K562 (cell line): ENCODE results near the gene MYADM. TPM values are rescaled to one million over a fixed set of nuclear protein-coding genes. Genes with fewer than 3 reads are reported as not detected.

Source experiments
- FOXA1 ChIP-seq: fragments of 450-650 bp; IDR thresholded peaks from 2 replicates; pipeline ENCODE4 v1.6.1; 2016; ENCODE audit warnings: mild to moderate bottlenecking, borderline replicate concordance
- FOXJ2 ChIP-seq: fragments of 200-800 bp; sonication (Bioruptor generic); IDR thresholded peaks from 2 replicates; pipeline ENCODE4 v1.6.1; 2016; ENCODE audit warnings: missing genetic modification characterization, missing compliant biosample characterization
- FOXK1 ChIP-seq: sonication (generic); formaldehyde crosslinking; IDR thresholded peaks from 2 replicates; pipeline ENCODE4 v1.8.0; 2022; ENCODE audit warnings: missing genetic modification reagents, mild to moderate bottlenecking, borderline replicate concordance
- MGA ChIP-seq: fragments of 450-650 bp; IDR thresholded peaks from 2 replicates; pipeline ENCODE4 v1.6.1; 2016; ENCODE audit warnings: mild to moderate bottlenecking, moderate library complexity
- NCOA6 ChIP-seq: fragments of 450-650 bp; IDR thresholded peaks from 2 replicates; pipeline ENCODE4 v1.6.1; 2017; ENCODE audit warnings: mild to moderate bottlenecking
- NR1H2 ChIP-seq: sonication (generic); formaldehyde crosslinking; IDR thresholded peaks from 2 replicates; pipeline ENCODE4 v1.4.0; 2020; ENCODE audit warnings: mild to moderate bottlenecking, missing genetic modification reagents
- NR2C1 ChIP-seq, 2 experiments: fragments of 450-650 bp; IDR thresholded peaks; 2 replicates each; pipeline ENCODE4 v1.6.1; 2017; ENCODE audit warnings: mild to moderate bottlenecking in 2 of 2, antibody characterized with exemption in 1 of 2, inconsistent platforms in 1 of 2, missing compliant biosample characterization in 1 of 2, missing genetic modification characterization in 1 of 2
- PCBP1 ChIP-seq: fragments of 200-400 bp; formaldehyde crosslinking; IDR thresholded peaks from 2 replicates; pipeline ENCODE4 v1.6.1; 2018; ENCODE audit warnings: mild to moderate bottlenecking, low read depth, low read length; ENCODE audit not compliant: poor library complexity, severe bottlenecking
- PCBP2 ChIP-seq: fragments of 200-400 bp; formaldehyde crosslinking; IDR thresholded peaks from 2 replicates; pipeline ENCODE4 v1.6.1; 2018; ENCODE audit warnings: low read length, low read depth, mild to moderate bottlenecking, moderate library complexity; ENCODE audit not compliant: poor library complexity, severe bottlenecking
- POLR2A ChIP-seq: fragments of 450-650 bp; conservative IDR thresholded peaks from 2 replicates; pipeline ENCODE4 v1.6.1; 2016
- SNIP1 ChIP-seq: fragments of 450-650 bp; IDR thresholded peaks from 2 replicates; pipeline ENCODE4 v1.7.1; 2017; ENCODE audit warnings: low read depth, mild to moderate bottlenecking
- SRSF3 ChIP-seq: fragments of 200-400 bp; formaldehyde crosslinking; IDR thresholded peaks from 2 replicates; pipeline ENCODE4 v1.6.1; 2016; ENCODE audit warnings: mild to moderate bottlenecking, low read length, moderate library complexity; ENCODE audit not compliant: insufficient read depth
- ZNF253 ChIP-seq: fragments of 250-450 bp; sonication (Bioruptor Pico); conservative IDR thresholded peaks from 2 replicates; pipeline ENCODE4 v1.6.1; 2021; ENCODE audit warnings: mild to moderate bottlenecking
- ZNF395 ChIP-seq: fragments of 200-800 bp; sonication (Bioruptor generic); IDR thresholded peaks from 2 replicates; pipeline ENCODE4 v1.6.1; 2017; ENCODE audit warnings: missing genetic modification characterization, missing compliant biosample characterization
- ZNF644 ChIP-seq: fragments of 200-800 bp; sonication (Bioruptor generic); IDR thresholded peaks from 2 replicates; pipeline ENCODE4 v1.6.1; 2016; ENCODE audit warnings: low read depth, missing genetic modification characterization, missing compliant biosample characterization
- ZNF77 ChIP-seq: fragments of 250-450 bp; sonication (Bioruptor Pico); IDR thresholded peaks from 2 replicates; pipeline ENCODE4 v1.5.0; 2020
- polyA plus RNA-seq, 8 experiments: library from polyadenylated mRNA; depleted of rRNA in 4 of 8; stranded (reverse) in 5 of 8; unstranded in 3 of 8; fragments of >200 nt; fragmentation: Nextera tagmentation in 2 of 8; fragmentation: Illumina TruSeq in 1 of 8; extraction: Ambion mirVana in 2 of 8; extraction: Trizol in 1 of 8; gene quantifications; 2 replicates each; pipeline versions ENCODE4 v1.2.1 to v1.2.3, GENCODE V29; 2011 to 2014; ENCODE audit warnings: inconsistent platforms in 1 of 8, missing spikeins in 1 of 8
- total RNA-seq, 7 experiments: library from RNA; depleted of rRNA in 6 of 7; stranded (reverse); fragments of >200 nt in 6 of 7; fragmentation: Illumina TruSeq in 2 of 7; extraction: Trizol in 2 of 7; gene quantifications; 2 replicates each; pipeline versions ENCODE4 v1.2.1 to v1.2.3, GENCODE V29; 2011 to 2021; ENCODE audit warnings: low replicate concordance in 1 of 7

Gene MYADM
- total and polyA plus RNA-seq, 9 of the 15 experiments (the other 6 are each of a cell fraction or from before 2014, with no cell fraction given) = 4.5 to 70.3 (median 14.4) TPM

- TF ChIP-seq MGA (no peak), NCOA6 (no peak), PCBP1 (no peak), PCBP2 (no peak), FOXK1 (CRISPR knock-in tag) (no peak), ZNF644 (no peak), NR1H2 (CRISPR knock-in tag) (no peak), FOXA1 (no peak), ZNF253 (CRISPR knock-in tag) (no peak), FOXJ2 (tag) (no peak), ZNF395 (no peak), SRSF3 (no peak), ZNF77 (CRISPR knock-in tag) (no peak), SNIP1 (no peak), POLR2A (no peak), NR2C1 (IDR thresholded peaks at IDR 0.05) (no peak), NR2C1 (tag; IDR thresholded peaks at IDR 0.05) (no peak)
These were observed 608 bp downstream of the MYADM start (continued) for GRCh38 chr19:53868091-53868891.
